T-helper 2 cell treated with Interferon-gamma antibody and Interleukin-4, amounts not matched to agents 100 ng/mL and 5 ng/mL, for 36 hours (primary cell): ENCODE data around the gene FAM170A. TPM values are rescaled to one million over a fixed set of nuclear protein-coding genes. Genes with fewer than 3 reads are reported as not detected.

ENCODE experiments used
- intact Hi-C: fragments of 100-400 bp; cut with micrococcal nuclease; formaldehyde crosslinking; loops from one replicate; pipeline ENCODE4 v1.15.1; 2023
- total RNA-seq: library from RNA; stranded (reverse); gene quantifications from 2 replicates; pipeline ENCODE4 v1.2.3, GENCODE V29; 2022

Gene FAM170A
- total RNA-seq, result not detected in 2 replicates

- intact Hi-C loops, result no loop called here
These were observed at the start of gene FAM170A for GRCh38 chr5:119629339-119629738. Gene FAM170A (plus strand): TSS chr5:119629558. CDS start chr5:119629769, 211 bp downstream.

- intact Hi-C loops, result no loop called here
These were observed 46.4 kb upstream of the FAM170A start for GRCh38 chr5:119582987-119583386.

- intact Hi-C loops, result no loop called here
These were observed 45.7 kb upstream of the FAM170A start for GRCh38 chr5:119583684-119584083.

- intact Hi-C loops, result no loop called here
These were observed 33.3 kb upstream of the FAM170A start for GRCh38 chr5:119596046-119596445.

GRCh38 chr5:119597728-119598298 is 31.5 kb upstream of the FAM170A start:
- intact Hi-C loops, result no loop called here

- intact Hi-C loops, result no loop called here
These were observed 15.4 kb upstream of the FAM170A start for GRCh38 chr5:119613937-119614336.

GRCh38 chr5:119614838-119615237 is 14.5 kb upstream of the FAM170A start:
- intact Hi-C loops, result no loop called here

GRCh38 chr5:119626086-119626485 is 3.3 kb upstream of the FAM170A start:
- intact Hi-C loops, result no loop called here

- intact Hi-C loops, result no loop called here
These were observed 1.5 kb downstream of the FAM170A start for GRCh38 chr5:119630752-119631440.

GRCh38 chr5:119631660-119632059 is 2.3 kb downstream of the FAM170A start:
- intact Hi-C loops, result no loop called here

GRCh38 chr5:119651486-119651885 is 22.1 kb downstream of the FAM170A start:
- intact Hi-C loops, result no loop called here

- intact Hi-C loops, result no loop called here
These were observed 25.7 kb downstream of the FAM170A start for GRCh38 chr5:119655061-119655460.

- intact Hi-C loops, result no loop called here
These were observed 26.7 kb downstream of the FAM170A start for GRCh38 chr5:119656023-119656422.

- intact Hi-C loops, result no loop called here
These were observed 37.2 kb downstream of the FAM170A start for GRCh38 chr5:119666542-119666941.

GRCh38 chr5:119678351-119679028 is 49.1 kb downstream of the FAM170A start:
- intact Hi-C loops, result no loop called here

GRCh38 chr5:119680080-119680479 is 50.7 kb downstream of the FAM170A start:
- intact Hi-C loops, result no loop called here

GRCh38 chr5:119681734-119682133 is 52.4 kb downstream of the FAM170A start:
- intact Hi-C loops, result no loop called here

- intact Hi-C loops, result no loop called here
These were observed 53.0 kb downstream of the FAM170A start for GRCh38 chr5:119682372-119682771.
